ENCODE measurements around the gene BMAL1. TPM values are rescaled to one million over a fixed set of nuclear protein-coding genes. Genes with fewer than 3 reads are reported as not detected.

BMAL1 gene
- polyA plus RNA-seq, 3 donors = 10.2 to 43.4 (median 11.5) TPM

- H3K4me3 Mint-ChIP-seq = no peak overlapping the region
- no CpG with 5 or more reads among the region's 4 CpGs for WGBS (ENCODE audit: insufficient coverage)
- H4K20me1 ChIP-seq (ENCODE audit: insufficient read depth, low read length) = peaks cover 6% of the 10 kb centered on the region
- no peaks in the 10 kb centered on the region for H3K9me3 ChIP-seq (replicated peaks in 1 of 2; ENCODE audit: control insufficient read depth in 1 of 2, insufficient read depth in 1 of 2, low read length in 2 of 2)
- H3K36me3 Mint-ChIP-seq = peaks cover 57 to 63% of the 10 kb centered on the region in 2 donors
- H3K27me3 ChIP-seq (ENCODE audit: control insufficient read depth in 2 of 2, insufficient read depth in 2 of 2, low read length in 2 of 2) = no peaks in the 10 kb centered on the region
- H3K9ac ChIP-seq (ENCODE audit: insufficient read depth, low read length, poor library complexity, severe bottlenecking) = no peak overlapping the region
- no peaks in the 10 kb centered on the region for H3K27me3 Mint-ChIP-seq (ENCODE audit: low read depth in 3 of 3)
- H3K27ac ChIP-seq (ENCODE audit: low read depth in 1 of 2, low read length in 2 of 2) = no peak overlapping the region
- no peaks in the 10 kb centered on the region for H3K4me1 Mint-ChIP-seq
- no peak overlapping the region for H3K4me2 ChIP-seq (replicated peaks; ENCODE audit: extremely low read depth, low read length, poor library complexity, severe bottlenecking)
- H3K27ac Mint-ChIP-seq = no peak overlapping the region
- intact Hi-C loops (cut with micrococcal nuclease) = no loop called here
- H3K4me1 ChIP-seq (ENCODE audit: control insufficient read depth in 1 of 2, insufficient read depth in 2 of 2, low read length in 2 of 2) = no peaks in the 10 kb centered on the region
- H3K9me3 Mint-ChIP-seq = no peaks in the 10 kb centered on the region
- no peaks in the 10 kb centered on the region for H3K79me2 ChIP-seq (ENCODE audit: insufficient read depth, low read length)
- no peak overlapping the region for H3K4me3 ChIP-seq (replicated peaks in 1 of 3; ENCODE audit: low read depth in 2 of 3, low read length in 3 of 3)
- no peak overlapping the region for H2AFZ ChIP-seq (ENCODE audit: insufficient read depth, low read depth, low read length, poor library complexity, severe bottlenecking)
- DNase-seq = no peak
- H3K36me3 ChIP-seq (replicated peaks in 1 of 2; ENCODE audit: control insufficient read depth in 1 of 2, insufficient read depth in 2 of 2, low read length in 2 of 2) = peaks cover 96 to 99% of the 10 kb centered on the region in 2 donors
- no peak for TF ChIP-seq CTCF (IDR thresholded peaks at IDR 0.05)
Observed at GRCh38 chr11:13367115-13367514, 89.5 kb downstream of the BMAL1 start.

- Mint-ChIP-seq H3K27ac (peak overlapping the region in 1 of 7 donors; percentile 30), H3K36me3 (peaks cover 51 to 59% of the 10 kb centered on the region in 2 donors), H3K4me1 (no peaks in the 10 kb centered on the region), H3K9me3 (no peaks in the 10 kb centered on the region), H3K27me3 (ENCODE audit: low read depth in 3 of 3) (no peaks in the 10 kb centered on the region), H3K4me3 (no peak overlapping the region)
- no peak overlapping the region for H3K4me2 ChIP-seq (replicated peaks; ENCODE audit: extremely low read depth, low read length, poor library complexity, severe bottlenecking)
- H3K4me3 ChIP-seq (replicated peaks in 1 of 3; ENCODE audit: low read depth in 2 of 3, low read length in 3 of 3) = no peak overlapping the region
- no peaks in the 10 kb centered on the region for H3K9me3 ChIP-seq (replicated peaks in 1 of 2; ENCODE audit: control insufficient read depth in 1 of 2, insufficient read depth in 1 of 2, low read length in 2 of 2)
- 94% methylated on average over 5 of the region's 5 CpGs for WGBS (ENCODE audit: insufficient coverage)
- H4K20me1 ChIP-seq (ENCODE audit: insufficient read depth, low read length) = peaks cover 6% of the 10 kb centered on the region
- peaks cover 97 to 100% of the 10 kb centered on the region in 2 donors for H3K36me3 ChIP-seq (replicated peaks in 1 of 2; ENCODE audit: control insufficient read depth in 1 of 2, insufficient read depth in 2 of 2, low read length in 2 of 2)
- no peak for DNase-seq
- no peak overlapping the region for H3K9ac ChIP-seq (ENCODE audit: insufficient read depth, low read length, poor library complexity, severe bottlenecking)
- no peaks in the 10 kb centered on the region for H3K4me1 ChIP-seq (ENCODE audit: control insufficient read depth in 1 of 2, insufficient read depth in 2 of 2, low read length in 2 of 2)
- H2AFZ ChIP-seq (ENCODE audit: insufficient read depth, low read depth, low read length, poor library complexity, severe bottlenecking) = no peak overlapping the region
- no peaks in the 10 kb centered on the region for H3K79me2 ChIP-seq (ENCODE audit: insufficient read depth, low read length)
- no peak overlapping the region for H3K27ac ChIP-seq (ENCODE audit: low read depth in 1 of 2, low read length in 2 of 2)
- intact Hi-C loops (cut with micrococcal nuclease) = no loop called here
- TF ChIP-seq CTCF (IDR thresholded peaks at IDR 0.05) = no peak
- H3K27me3 ChIP-seq (ENCODE audit: control insufficient read depth in 2 of 2, insufficient read depth in 2 of 2, low read length in 2 of 2) = no peaks in the 10 kb centered on the region
Observed at GRCh38 chr11:13368041-13368446, 90.5 kb downstream of the BMAL1 start.

Measured in CD14-positive monocyte (primary cell).